ENCODE data around the gene LDB3. TPM values are rescaled to one million over a fixed set of nuclear protein-coding genes. Genes with fewer than 3 reads are reported as not detected.

LDB3 gene
- total RNA-seq, 1 experiment from 2014 or later, result 0.20 TPM

DNA sequence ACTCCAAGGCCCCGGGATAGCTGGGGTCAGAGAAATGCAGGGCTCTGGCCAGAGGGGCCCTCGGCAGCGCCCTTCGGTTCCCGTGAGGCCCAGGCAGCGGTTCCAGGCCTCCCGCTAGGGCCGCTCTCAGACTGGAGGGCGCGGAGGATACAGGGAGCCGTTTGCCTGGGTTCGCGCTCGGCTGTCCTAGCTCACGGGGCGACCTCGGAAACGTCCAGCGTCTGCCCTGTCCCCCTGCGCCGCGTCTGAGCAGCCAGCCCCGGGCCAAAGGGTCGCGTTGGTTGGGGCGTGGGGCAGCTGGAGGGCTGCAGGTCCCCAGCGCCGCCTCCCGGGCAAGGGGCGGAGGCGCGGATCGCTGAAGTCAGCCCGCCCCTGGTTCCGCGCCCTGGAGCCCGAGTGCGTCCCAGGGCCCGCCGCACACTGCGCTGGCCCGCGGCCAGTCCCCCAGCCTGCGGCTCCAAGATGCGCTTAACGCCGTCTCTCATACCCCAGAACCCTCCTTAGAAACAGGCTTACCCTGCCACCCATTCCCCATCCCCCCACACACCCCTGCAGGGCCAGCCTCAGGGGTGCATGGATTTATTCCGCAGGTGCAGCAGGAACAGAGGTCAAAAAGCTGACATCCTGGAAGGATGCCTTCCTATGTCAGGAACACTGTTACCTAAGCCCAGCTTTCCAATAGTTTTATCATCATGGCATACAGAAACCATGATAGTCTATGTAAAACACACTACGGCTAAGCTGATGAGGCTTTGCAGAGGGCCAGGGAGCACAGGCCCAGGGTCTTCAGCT is 36.1 kb upstream of the LDB3 start (continued):
- TF ChIP-seq YY1 (IDR thresholded peaks at IDR 0.05; ENCODE audit: extremely low read depth, insufficient replicate concordance, low read depth, low read length) (no peak), ELF1 (IDR thresholded peaks at IDR 0.05; ENCODE audit: borderline replicate concordance, low read depth) (no peak), SP1 (IDR thresholded peaks at IDR 0.05; ENCODE audit: low read depth) (no peak), EZH2 (IDR thresholded peaks at IDR 0.05) (no peak), RAD21 (IDR thresholded peaks at IDR 0.05; ENCODE audit: low read depth) (no peak), CBX3 (IDR thresholded peaks at IDR 0.05; ENCODE audit: low read depth) (no peak)
- TF ChIP-seq, protein P1, sequence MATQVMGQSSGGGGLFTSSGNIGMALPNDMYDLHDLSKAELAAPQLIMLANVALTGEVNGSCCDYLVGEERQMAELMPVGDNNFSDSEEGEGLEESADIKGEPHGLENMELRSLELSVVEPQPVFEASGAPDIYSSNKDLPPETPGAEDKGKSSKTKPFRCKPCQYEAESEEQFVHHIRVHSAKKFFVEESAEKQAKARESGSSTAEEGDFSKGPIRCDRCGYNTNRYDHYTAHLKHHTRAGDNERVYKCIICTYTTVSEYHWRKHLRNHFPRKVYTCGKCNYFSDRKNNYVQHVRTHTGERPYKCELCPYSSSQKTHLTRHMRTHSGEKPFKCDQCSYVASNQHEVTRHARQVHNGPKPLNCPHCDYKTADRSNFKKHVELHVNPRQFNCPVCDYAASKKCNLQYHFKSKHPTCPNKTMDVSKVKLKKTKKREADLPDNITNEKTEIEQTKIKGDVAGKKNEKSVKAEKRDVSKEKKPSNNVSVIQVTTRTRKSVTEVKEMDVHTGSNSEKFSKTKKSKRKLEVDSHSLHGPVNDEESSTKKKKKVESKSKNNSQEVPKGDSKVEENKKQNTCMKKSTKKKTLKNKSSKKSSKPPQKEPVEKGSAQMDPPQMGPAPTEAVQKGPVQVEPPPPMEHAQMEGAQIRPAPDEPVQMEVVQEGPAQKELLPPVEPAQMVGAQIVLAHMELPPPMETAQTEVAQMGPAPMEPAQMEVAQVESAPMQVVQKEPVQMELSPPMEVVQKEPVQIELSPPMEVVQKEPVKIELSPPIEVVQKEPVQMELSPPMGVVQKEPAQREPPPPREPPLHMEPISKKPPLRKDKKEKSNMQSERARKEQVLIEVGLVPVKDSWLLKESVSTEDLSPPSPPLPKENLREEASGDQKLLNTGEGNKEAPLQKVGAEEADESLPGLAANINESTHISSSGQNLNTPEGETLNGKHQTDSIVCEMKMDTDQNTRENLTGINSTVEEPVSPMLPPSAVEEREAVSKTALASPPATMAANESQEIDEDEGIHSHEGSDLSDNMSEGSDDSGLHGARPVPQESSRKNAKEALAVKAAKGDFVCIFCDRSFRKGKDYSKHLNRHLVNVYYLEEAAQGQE (IDR thresholded peaks at IDR 0.05; ENCODE audit: low read depth), result no peak
- TF ChIP-seq, protein P2, sequence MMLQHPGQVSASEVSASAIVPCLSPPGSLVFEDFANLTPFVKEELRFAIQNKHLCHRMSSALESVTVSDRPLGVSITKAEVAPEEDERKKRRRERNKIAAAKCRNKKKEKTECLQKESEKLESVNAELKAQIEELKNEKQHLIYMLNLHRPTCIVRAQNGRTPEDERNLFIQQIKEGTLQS (IDR thresholded peaks at IDR 0.05), result no peak

DNA sequence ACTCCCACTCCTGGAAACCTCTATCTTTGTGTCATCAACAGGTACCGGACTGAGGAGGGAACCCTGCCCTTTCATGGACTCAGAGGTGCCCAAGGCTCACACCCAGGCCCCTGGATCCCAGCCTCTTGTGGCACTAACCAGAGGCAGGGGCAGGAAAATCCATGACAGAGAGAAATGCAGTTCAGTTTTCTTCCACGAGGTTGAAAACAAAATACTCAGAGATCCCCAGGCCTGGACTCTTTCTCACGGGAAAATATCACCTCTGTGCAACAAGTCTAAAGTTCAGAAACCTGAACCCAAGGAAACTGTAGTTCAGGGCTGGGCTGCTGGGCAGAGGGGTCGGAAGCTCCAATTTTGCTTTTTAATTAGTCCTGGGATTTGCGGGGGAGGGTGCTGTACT is 35.4 kb upstream of the LDB3 start:
- Histone ChIP-seq H3K9ac (ENCODE audit: low read length) (no peak overlapping the region), H2AFZ (ENCODE audit: low read depth, low read length, poor library complexity, severe bottlenecking) (no peak overlapping the region), H3K27me3 (ENCODE audit: insufficient read depth, low read length) (0 out of 2 replicates have a peak, but pooled peaks cover 6% of the 10 kb centered on the region), H3K79me2 (ENCODE audit: insufficient read depth, low read length) (no peaks in the 10 kb centered on the region), H3K9me2 (ENCODE audit: insufficient read depth) (no peaks in the 10 kb centered on the region), H3K36me3 (ENCODE audit: control insufficient read depth in 1 of 2, insufficient read depth in 2 of 2, low read length in 2 of 2) (no peaks in the 10 kb centered on the region), H3K9me3 (ENCODE audit: control insufficient read depth in 1 of 2, insufficient read depth in 1 of 2, low read depth in 1 of 2, low read length in 2 of 2) (no peaks in the 10 kb centered on the region), H3K4me3 (replicated peaks in 1 of 2; ENCODE audit: low read depth in 1 of 2, low read length in 2 of 2) (no peak overlapping the region), H3K4me2 (ENCODE audit: low read length) (no peak overlapping the region), H4K20me1 (ENCODE audit: insufficient read depth) (no peaks in the 10 kb centered on the region), H3K27ac (ENCODE audit: low read depth, low read length) (no peak overlapping the region), H3K4me1 (ENCODE audit: control insufficient read depth in 1 of 2, insufficient read depth in 2 of 2, low read length in 2 of 2) (peaks cover 0 to 5% of the 10 kb centered on the region in 2 experiments; a peak in 1 of 4 replicates)
- ChIA-PET RAD21 (ENCODE audit: low non-redundant PET in 1 of 2, low total read pairs in 2 of 2, uncharacterized antibody in 2 of 2, unreplicated experiment in 2 of 2) (no interaction called here), POLR2A (no interaction called here), CTCF (no interaction called here)
- no TSS peak for BruUV-seq (replicated peaks)
- DNase-seq (ENCODE audit: low read depth, low spot score) (no peak), ATAC-seq (no peak)
- intact Hi-C loops (cut with micrococcal nuclease), result no loop called here
- TF ChIP-seq, protein P2 (IDR thresholded peaks at IDR 0.05), result no peak
- TF ChIP-seq, protein P3, sequence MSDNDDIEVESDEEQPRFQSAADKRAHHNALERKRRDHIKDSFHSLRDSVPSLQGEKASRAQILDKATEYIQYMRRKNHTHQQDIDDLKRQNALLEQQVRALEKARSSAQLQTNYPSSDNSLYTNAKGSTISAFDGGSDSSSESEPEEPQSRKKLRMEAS (IDR thresholded peaks at IDR 0.05), result no peak
- TF ChIP-seq EGR1 (IDR thresholded peaks at IDR 0.05; ENCODE audit: low read depth) (no peak), CBX3 (IDR thresholded peaks at IDR 0.05; ENCODE audit: low read depth) (no peak), SP1 (IDR thresholded peaks at IDR 0.05; ENCODE audit: low read depth) (no peak), CEBPB (IDR thresholded peaks at IDR 0.05; ENCODE audit: low read depth) (no peak), SRF (IDR thresholded peaks at IDR 0.05; ENCODE audit: low read depth) (no peak)
- TF ChIP-seq, protein P1 (IDR thresholded peaks at IDR 0.05; ENCODE audit: low read depth), result no peak
- TF ChIP-seq, protein P4, sequence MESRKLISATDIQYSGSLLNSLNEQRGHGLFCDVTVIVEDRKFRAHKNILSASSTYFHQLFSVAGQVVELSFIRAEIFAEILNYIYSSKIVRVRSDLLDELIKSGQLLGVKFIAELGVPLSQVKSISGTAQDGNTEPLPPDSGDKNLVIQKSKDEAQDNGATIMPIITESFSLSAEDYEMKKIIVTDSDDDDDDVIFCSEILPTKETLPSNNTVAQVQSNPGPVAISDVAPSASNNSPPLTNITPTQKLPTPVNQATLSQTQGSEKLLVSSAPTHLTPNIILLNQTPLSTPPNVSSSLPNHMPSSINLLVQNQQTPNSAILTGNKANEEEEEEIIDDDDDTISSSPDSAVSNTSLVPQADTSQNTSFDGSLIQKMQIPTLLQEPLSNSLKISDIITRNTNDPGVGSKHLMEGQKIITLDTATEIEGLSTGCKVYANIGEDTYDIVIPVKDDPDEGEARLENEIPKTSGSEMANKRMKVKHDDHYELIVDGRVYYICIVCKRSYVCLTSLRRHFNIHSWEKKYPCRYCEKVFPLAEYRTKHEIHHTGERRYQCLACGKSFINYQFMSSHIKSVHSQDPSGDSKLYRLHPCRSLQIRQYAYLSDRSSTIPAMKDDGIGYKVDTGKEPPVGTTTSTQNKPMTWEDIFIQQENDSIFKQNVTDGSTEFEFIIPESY (IDR thresholded peaks at IDR 0.05; ENCODE audit: extremely low read depth, insufficient replicate concordance, low read length), result no peak

All from HCT116 (cell line).